Lung (tissue), 12 donors: ENCODE measurements around the gene PRKG1. TPM values are rescaled to one million over a fixed set of nuclear protein-coding genes. Genes with fewer than 3 reads are reported as not detected.

Experiments
- ATAC-seq: fragments of 200-7000 bp; cut with Tn5 transposase; one replicate; pipeline ENCODE4 v1.9.1; 2020; ENCODE audit warnings: moderate number of reproducible peaks; ENCODE audit not compliant: insufficient read depth, low FRiP score
- DNase-seq, 3 donors: peaks; one replicate each; pipeline ENCODE4 v3.0.0-alpha.2; 2013 to 2017
- H3K27ac ChIP-seq, 2 donors: one replicate each; pipeline ENCODE4 v1.5.1; 2013; ENCODE audit warnings: mild to moderate bottlenecking in 2 of 2, moderate library complexity in 2 of 2, control low read depth in 1 of 2, inconsistent platforms in 1 of 2, low read depth in 1 of 2, low read length in 1 of 2
- H3K27me3 ChIP-seq, 3 donors: one replicate each; pipeline ENCODE4 v1.5.1; 2013; ENCODE audit warnings: low read length in 2 of 3; ENCODE audit not compliant: control insufficient read depth in 3 of 3, insufficient read depth in 3 of 3
- H3K36me3 ChIP-seq, 4 donors: one replicate each; pipeline ENCODE4 v1.5.1; 2013; ENCODE audit warnings: low read length in 4 of 4, mild to moderate bottlenecking in 1 of 4, moderate library complexity in 1 of 4; ENCODE audit not compliant: control insufficient read depth in 4 of 4, insufficient read depth in 4 of 4
- H3K4me1 ChIP-seq, 5 donors: one replicate each; pipeline ENCODE4 v1.5.1; 2013; ENCODE audit warnings: low read length in 5 of 5, mild to moderate bottlenecking in 2 of 5, moderate library complexity in 1 of 5; ENCODE audit not compliant: control insufficient read depth in 5 of 5, insufficient read depth in 5 of 5
- H3K4me3 ChIP-seq: one replicate; pipeline ENCODE4 v1.5.1; 2013; ENCODE audit warnings: mild to moderate bottlenecking, control low read depth, moderate library complexity
- H3K9ac ChIP-seq, 2 donors: one replicate each; pipeline ENCODE4 v1.5.1; 2013; ENCODE audit warnings: low read length in 2 of 2, control low read depth in 1 of 2; ENCODE audit not compliant: insufficient read depth in 1 of 2
- H3K9me3 ChIP-seq, 4 donors: one replicate each; pipeline ENCODE4 v1.5.1; 2013; ENCODE audit warnings: low read length in 3 of 4, mild to moderate bottlenecking in 1 of 4, moderate library complexity in 1 of 4; ENCODE audit not compliant: control insufficient read depth in 4 of 4, insufficient read depth in 3 of 4
- WGBS, 2 donors: extraction: QIAGEN DNeasy Blood & Tissue Kit; methylation state at CpG; one replicate each; pipeline ENCODE4 v1.1.7; 2013; 5-methylcytosine and 5-hydroxymethylcytosine counted together
- polyA plus RNA-seq, 2 donors: library from polyadenylated mRNA; stranded (reverse); fragments of 200-250 nt; gene quantifications; one replicate each; pipeline ENCODE4 v1.2.1, GENCODE V29; 2013
- total RNA-seq, 2 donors: library from RNA; depleted of rRNA in 1 of 2; stranded (reverse); fragments of >200 nt in 1 of 2; gene quantifications; one replicate each; pipeline ENCODE4 v1.2.1, GENCODE V29; 2014 to 2021
- TF ChIP-seq, protein P1 (sequence below): IDR thresholded peaks from 2 replicates; pipeline ENCODE4 v1.5.1; 2012; ENCODE audit warnings: mild to moderate bottlenecking; ENCODE audit errors: control extremely low read depth, extremely low read depth
- donor health status: control.
- donor health status: control.
- donor health status: Bipolar disorder and iron deficiency.
- donor health status: healthy.
- donor health status: DM: yes; HTN: yes; CAD: no.

PRKG1 gene
- total and polyA plus RNA-seq, 4 donors, result 2.1 to 50.8 (median 15.1) TPM

DNA sequence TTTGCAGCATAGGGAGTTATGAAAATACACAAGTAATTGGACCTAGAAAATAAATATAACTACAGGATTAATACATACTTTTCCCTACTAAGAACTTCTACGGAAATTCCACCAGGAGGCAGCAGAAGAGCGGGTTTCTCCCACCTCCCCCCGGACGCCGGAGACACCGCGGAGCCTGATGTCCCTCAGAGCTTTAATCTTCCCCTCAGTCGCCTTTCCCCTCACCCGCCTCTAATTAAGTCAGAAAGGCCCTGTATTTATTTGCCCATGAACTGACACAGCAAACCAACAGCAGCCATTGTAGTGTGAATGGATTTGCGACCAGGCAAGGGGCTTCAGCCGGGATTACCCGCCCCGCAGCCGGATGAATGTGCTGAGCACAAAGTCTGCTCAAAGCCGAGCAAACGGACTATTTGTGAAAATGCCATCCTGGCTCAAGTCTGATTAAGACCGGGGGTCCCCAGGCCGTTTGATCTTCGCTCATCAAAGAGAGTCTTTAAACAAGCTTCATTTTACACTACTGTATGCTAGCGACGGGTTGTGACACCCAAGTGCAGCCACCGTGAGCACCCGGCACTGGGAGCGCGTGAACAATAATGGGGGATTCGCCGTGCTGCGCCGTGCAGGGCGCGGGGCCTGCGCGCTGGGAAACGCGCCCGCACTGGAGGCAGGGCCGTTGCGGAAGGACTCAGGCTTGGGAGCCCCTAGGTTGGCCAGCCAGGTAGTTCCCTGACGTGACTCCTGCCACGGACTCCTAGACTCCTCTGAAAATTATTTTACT lies 1234.2 kb downstream of the PRKG1 start:
- TF ChIP-seq, protein P1, sequence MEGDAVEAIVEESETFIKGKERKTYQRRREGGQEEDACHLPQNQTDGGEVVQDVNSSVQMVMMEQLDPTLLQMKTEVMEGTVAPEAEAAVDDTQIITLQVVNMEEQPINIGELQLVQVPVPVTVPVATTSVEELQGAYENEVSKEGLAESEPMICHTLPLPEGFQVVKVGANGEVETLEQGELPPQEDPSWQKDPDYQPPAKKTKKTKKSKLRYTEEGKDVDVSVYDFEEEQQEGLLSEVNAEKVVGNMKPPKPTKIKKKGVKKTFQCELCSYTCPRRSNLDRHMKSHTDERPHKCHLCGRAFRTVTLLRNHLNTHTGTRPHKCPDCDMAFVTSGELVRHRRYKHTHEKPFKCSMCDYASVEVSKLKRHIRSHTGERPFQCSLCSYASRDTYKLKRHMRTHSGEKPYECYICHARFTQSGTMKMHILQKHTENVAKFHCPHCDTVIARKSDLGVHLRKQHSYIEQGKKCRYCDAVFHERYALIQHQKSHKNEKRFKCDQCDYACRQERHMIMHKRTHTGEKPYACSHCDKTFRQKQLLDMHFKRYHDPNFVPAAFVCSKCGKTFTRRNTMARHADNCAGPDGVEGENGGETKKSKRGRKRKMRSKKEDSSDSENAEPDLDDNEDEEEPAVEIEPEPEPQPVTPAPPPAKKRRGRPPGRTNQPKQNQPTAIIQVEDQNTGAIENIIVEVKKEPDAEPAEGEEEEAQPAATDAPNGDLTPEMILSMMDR, result no peak
- Histone ChIP-seq H3K4me3 (no peak overlapping the region), H3K36me3 (no peaks in the 10 kb centered on the region), H3K27me3 (peaks cover 0 to 14% (median 10%) of the 10 kb centered on the region in 3 donors), H3K27ac (no peak overlapping the region), H3K4me1 (no peaks in the 10 kb centered on the region), H3K9ac (peak overlapping the region in 1 of 2 donors; percentile 14), H3K9me3 (no peaks in the 10 kb centered on the region)
- WGBS, 2 donors, result 4 to 5% methylated on average over 40 of the region's 40 CpGs
- DNase-seq (peak; percentile 83 to 92 (median 88)), ATAC-seq (peak; percentile 66)

DNA sequence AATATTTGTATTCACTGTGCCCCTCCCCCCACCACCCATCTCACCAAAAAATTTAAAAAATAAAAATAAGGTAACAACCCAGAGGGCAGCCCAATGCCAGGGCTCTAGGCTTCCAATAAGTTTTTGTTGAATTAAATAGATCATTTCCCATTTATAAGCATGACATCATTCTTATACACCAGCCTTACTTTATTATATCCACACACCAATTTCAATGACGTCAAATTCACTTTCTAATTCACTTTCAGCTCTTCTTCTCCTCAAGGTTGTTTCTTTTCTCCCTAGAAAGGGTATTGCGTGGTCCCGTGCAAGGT lies 1238.6 kb downstream of the PRKG1 start:
- peak overlapping the region; percentile 41 to 83 for H3K9ac ChIP-seq
- H3K9me3 ChIP-seq, result no peaks in the 10 kb centered on the region
- no peak overlapping the region for H3K4me3 ChIP-seq
- TF ChIP-seq, protein P1, result no peak
- no peak for ATAC-seq
- H3K36me3 ChIP-seq, result no peaks in the 10 kb centered on the region
- peaks cover 0 to 7% (median 0%) of the 10 kb centered on the region in 5 donors for H3K4me1 ChIP-seq
- WGBS, 2 donors, result 6 to 21% methylated on average over 3 of the region's 3 CpGs
- no peak for DNase-seq
- H3K27ac ChIP-seq, result no peak overlapping the region
- peaks cover 0 to 23% (median 11%) of the 10 kb centered on the region in 3 donors for H3K27me3 ChIP-seq

DNA sequence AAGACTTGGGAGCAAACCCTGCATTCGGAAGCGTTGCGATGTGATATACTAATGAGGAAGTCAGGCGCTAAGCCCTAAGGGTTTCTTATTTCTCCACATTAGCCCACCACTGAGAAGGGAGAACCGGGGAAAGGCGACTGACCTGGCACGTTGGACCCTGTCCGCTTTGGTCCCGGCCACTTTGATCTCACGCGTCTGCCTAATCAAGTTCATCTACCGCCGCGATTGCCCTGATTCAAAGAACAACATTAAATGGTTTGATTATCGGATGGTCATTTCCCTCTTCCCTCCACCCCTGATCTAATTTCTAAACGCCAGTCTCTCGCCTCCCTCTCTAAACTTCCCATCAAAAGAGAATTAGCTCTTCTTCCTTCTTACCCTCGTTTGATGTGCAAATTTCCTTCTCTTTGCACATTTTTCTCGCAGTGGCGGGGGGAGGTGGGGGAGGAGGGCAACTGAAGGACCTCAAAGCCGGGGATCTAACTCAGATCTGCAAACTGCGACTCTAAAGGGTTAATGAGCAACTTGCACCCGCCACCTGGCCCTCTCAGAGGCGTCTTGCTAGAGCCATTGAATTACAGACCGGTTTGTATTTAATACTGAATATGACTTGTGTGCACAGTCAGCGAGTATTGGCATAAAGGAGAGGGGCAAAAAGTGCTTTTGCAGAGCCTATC lies 1239.1 kb downstream of the PRKG1 start:
- no peaks in the 10 kb centered on the region for H3K36me3 ChIP-seq
- TF ChIP-seq, protein P1, result no peak
- peaks cover 0 to 7% (median 0%) of the 10 kb centered on the region in 5 donors for H3K4me1 ChIP-seq
- H3K27ac ChIP-seq, result no peak overlapping the region
- ATAC-seq (no peak), DNase-seq (peak; percentile 21 to 71 (median 31))
- peak overlapping the region; percentile 41 to 83 for H3K9ac ChIP-seq
- no peaks in the 10 kb centered on the region for H3K9me3 ChIP-seq
- H3K27me3 ChIP-seq, result peaks cover 0 to 23% (median 11%) of the 10 kb centered on the region in 3 donors
- no peak overlapping the region for H3K4me3 ChIP-seq
- WGBS, 2 donors, result 2 to 5% methylated on average over 26 of the region's 26 CpGs
